HepG2 (cell line): Measurements from ENCODE around the gene PRSS27. TPM values are rescaled to one million over a fixed set of nuclear protein-coding genes. Genes with fewer than 3 reads are reported as not detected.

Experiments
- ADNP ChIP-seq: sonication (generic); formaldehyde crosslinking; IDR thresholded peaks from 2 replicates; pipeline ENCODE4 v1.4.0; 2020; ENCODE audit warnings: missing genetic modification reagents
- ATF7-NPFF ChIP-seq: sonication (generic); formaldehyde crosslinking; IDR thresholded peaks from 2 replicates; pipeline ENCODE4 v1.8.1; 2023; ENCODE audit warnings: mild to moderate bottlenecking, low read depth, missing genetic modification reagents, moderate library complexity
- CENPT ChIP-seq: sonication (generic); formaldehyde crosslinking; IDR thresholded peaks from 2 replicates; pipeline ENCODE4 v1.8.0; 2022; ENCODE audit warnings: low read depth, mild to moderate bottlenecking, moderate library complexity, missing genetic modification reagents
- KAT2B ChIP-seq: fragments of 150-350 bp; IDR thresholded peaks from 2 replicates; pipeline ENCODE4 v1.6.1; 2014; ENCODE audit warnings: low read depth, low read length, borderline replicate concordance
- MAZ ChIP-seq, 2 experiments: sonication (generic) in 1 of 2; formaldehyde crosslinking in 1 of 2; IDR thresholded peaks; 2 replicates each; pipeline versions ENCODE4 v1.5.0 to v1.6.1; 2012 to 2020; ENCODE audit warnings: low read depth in 2 of 2, mild to moderate bottlenecking in 2 of 2, borderline replicate concordance in 1 of 2, improper control_type of control experiment in 1 of 2, low read length in 1 of 2, missing genetic modification reagents in 1 of 2, moderate library complexity in 1 of 2
- NCOA2 ChIP-seq: sonication (generic); formaldehyde crosslinking; IDR thresholded peaks from 2 replicates; pipeline ENCODE4 v1.8.0; 2022; ENCODE audit warnings: inconsistent platforms
- NCOA5 ChIP-seq: sonication (generic); formaldehyde crosslinking; IDR thresholded peaks from 2 replicates; pipeline ENCODE4 v1.4.0; 2020; ENCODE audit warnings: missing genetic modification reagents
- RBAK ChIP-seq: sonication (generic); formaldehyde crosslinking; IDR thresholded peaks from 2 replicates; pipeline ENCODE4 v1.5.1; 2020; ENCODE audit warnings: mild to moderate bottlenecking, missing genetic modification reagents
- SALL2 ChIP-seq: sonication (generic); formaldehyde crosslinking; IDR thresholded peaks from 2 replicates; pipeline ENCODE4 v1.8.1; 2023; ENCODE audit warnings: mild to moderate bottlenecking, missing genetic modification reagents, inconsistent platforms
- SETDB1 ChIP-seq: sonication (generic); formaldehyde crosslinking; IDR thresholded peaks from 2 replicates; pipeline ENCODE4 v1.5.1; 2020; ENCODE audit warnings: missing genetic modification reagents, mild to moderate bottlenecking, borderline replicate concordance
- SOX13 ChIP-seq, 3 experiments: fragments of 450-650 bp in 1 of 3; sonication (generic) in 1 of 3; formaldehyde crosslinking in 1 of 3; IDR thresholded peaks in 2 of 3; conservative IDR thresholded peaks in 1 of 3; 2 replicates each; pipeline versions ENCODE4 v1.5.0 to v1.6.1; 2016 to 2020; ENCODE audit warnings: antibody characterized with exemption in 1 of 3, mild to moderate bottlenecking in 1 of 3, missing compliant biosample characterization in 1 of 3, missing genetic modification reagents in 1 of 3, moderate library complexity in 1 of 3
- SP5 ChIP-seq: IDR thresholded peaks from 2 replicates; pipeline ENCODE4 v1.6.1; 2016; ENCODE audit warnings: low read depth, borderline replicate concordance
- TAF15 ChIP-seq: fragments of 200-400 bp; formaldehyde crosslinking; IDR thresholded peaks from one replicate; pipeline ENCODE4 v1.6.1; 2018; ENCODE audit warnings: mild to moderate bottlenecking, low read depth, low read length; ENCODE audit not compliant: poor library complexity, severe bottlenecking
- XRCC5 ChIP-seq: fragments of 200-400 bp; formaldehyde crosslinking; optimal IDR thresholded peaks from 2 replicates; pipeline ENCODE3; 2017; ENCODE audit warnings: mild to moderate bottlenecking, low read length
- ZC3H4 ChIP-seq: sonication (generic); formaldehyde crosslinking; IDR thresholded peaks from 2 replicates; pipeline ENCODE4 v1.4.0; 2020; ENCODE audit warnings: missing genetic modification reagents, borderline replicate concordance
- ZMYM3 ChIP-seq: sonication (generic); formaldehyde crosslinking; IDR thresholded peaks from 2 replicates; pipeline ENCODE4 v1.5.1; 2020; ENCODE audit warnings: mild to moderate bottlenecking, missing genetic modification reagents
- ZNF30 ChIP-seq: sonication (generic); formaldehyde crosslinking; IDR thresholded peaks from 2 replicates; pipeline ENCODE4 v1.5.0; 2020; ENCODE audit warnings: mild to moderate bottlenecking, missing genetic modification reagents
- ZNF335 ChIP-seq: sonication (generic); formaldehyde crosslinking; IDR thresholded peaks from 2 replicates; pipeline ENCODE4 v1.4.0; 2020; ENCODE audit warnings: missing genetic modification reagents
- ZNF33B ChIP-seq: sonication (generic); formaldehyde crosslinking; IDR thresholded peaks from 2 replicates; pipeline ENCODE4 v1.5.1; 2020; ENCODE audit warnings: mild to moderate bottlenecking, missing genetic modification reagents
- ZNF362 ChIP-seq: sonication (generic); formaldehyde crosslinking; IDR thresholded peaks from 2 replicates; pipeline ENCODE4 v1.4.0; 2020; ENCODE audit warnings: missing genetic modification reagents, mild to moderate bottlenecking, borderline replicate concordance
- ZNF777 ChIP-seq: sonication (generic); formaldehyde crosslinking; IDR thresholded peaks from 2 replicates; pipeline ENCODE4 v1.4.0; 2020; ENCODE audit warnings: missing genetic modification reagents
- polyA plus RNA-seq, 8 experiments: library from polyadenylated mRNA; depleted of rRNA in 3 of 8; stranded (reverse) in 7 of 8; unstranded in 1 of 8; fragments of >200 nt; fragmentation: Illumina TruSeq in 4 of 8; extraction: Trizol in 4 of 8; gene quantifications; 2 replicates each; pipeline versions ENCODE4 v1.2.1 to v1.2.3, GENCODE V29; 2011 to 2016; ENCODE audit warnings: low read depth in 4 of 8, missing spikeins in 1 of 8, mixed read lengths in 1 of 8; ENCODE audit not compliant: insufficient read depth in 1 of 8
- total RNA-seq, 5 experiments: library from RNA; depleted of rRNA; stranded (reverse); fragments of >200 nt; fragmentation: Illumina TruSeq; extraction: Trizol; gene quantifications; 2 replicates each; pipeline ENCODE4 v1.2.3, GENCODE V29; 2016; ENCODE audit warnings: low read depth in 1 of 5
- TF ChIP-seq, protein P1 (sequence below): sonication (generic); formaldehyde crosslinking; IDR thresholded peaks from 2 replicates; pipeline ENCODE4 v1.4.0; 2020; ENCODE audit warnings: mild to moderate bottlenecking, missing genetic modification reagents
- TF ChIP-seq, protein P2 (sequence below): sonication (generic); formaldehyde crosslinking; IDR thresholded peaks from 2 replicates; pipeline ENCODE4 v1.8.0; 2022; ENCODE audit warnings: missing genetic modification reagents, mild to moderate bottlenecking, moderate library complexity, borderline replicate concordance
- TF ChIP-seq, protein P3 (sequence below): sonication (generic); formaldehyde crosslinking; IDR thresholded peaks from 2 replicates; pipeline ENCODE4 v1.5.1; 2020; ENCODE audit warnings: missing genetic modification reagents, mild to moderate bottlenecking, borderline replicate concordance

PRSS27 gene
- total and polyA plus RNA-seq, 2 of the 13 experiments (the other 11 are each of a cell fraction or from before 2014, with no cell fraction given) = 0.20 to 0.73 TPM

- TF ChIP-seq, protein P1, sequence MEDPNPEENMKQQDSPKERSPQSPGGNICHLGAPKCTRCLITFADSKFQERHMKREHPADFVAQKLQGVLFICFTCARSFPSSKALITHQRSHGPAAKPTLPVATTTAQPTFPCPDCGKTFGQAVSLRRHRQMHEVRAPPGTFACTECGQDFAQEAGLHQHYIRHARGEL (CRISPR knock-in tag) = peak; percentile 45; the same call in 1 of the 2 replicates
- TF ChIP-seq ZNF335 = peak; percentile 82
- TF ChIP-seq ZNF777 (CRISPR knock-in tag) = peak; percentile 89
- TF ChIP-seq RBAK (CRISPR knock-in tag) = peak; percentile 41; the same call in 1 of the 2 replicates
- TF ChIP-seq KAT2B = no peak
- no peak for TF ChIP-seq SETDB1 (CRISPR knock-in tag)
- no peak for TF ChIP-seq SOX13 (IDR thresholded peaks at IDR 0.05)
- peak in 1 of 2 experiments; percentile 12; a peak in 1 of 4 replicates for TF ChIP-seq SOX13 (CRISPR knock-in tag; conservative IDR thresholded peaks at IDR 0.05 in 1 of 2, IDR thresholded peaks at IDR 0.05 in 1 of 2)
- TF ChIP-seq ADNP = no peak
- TF ChIP-seq, protein P2, sequence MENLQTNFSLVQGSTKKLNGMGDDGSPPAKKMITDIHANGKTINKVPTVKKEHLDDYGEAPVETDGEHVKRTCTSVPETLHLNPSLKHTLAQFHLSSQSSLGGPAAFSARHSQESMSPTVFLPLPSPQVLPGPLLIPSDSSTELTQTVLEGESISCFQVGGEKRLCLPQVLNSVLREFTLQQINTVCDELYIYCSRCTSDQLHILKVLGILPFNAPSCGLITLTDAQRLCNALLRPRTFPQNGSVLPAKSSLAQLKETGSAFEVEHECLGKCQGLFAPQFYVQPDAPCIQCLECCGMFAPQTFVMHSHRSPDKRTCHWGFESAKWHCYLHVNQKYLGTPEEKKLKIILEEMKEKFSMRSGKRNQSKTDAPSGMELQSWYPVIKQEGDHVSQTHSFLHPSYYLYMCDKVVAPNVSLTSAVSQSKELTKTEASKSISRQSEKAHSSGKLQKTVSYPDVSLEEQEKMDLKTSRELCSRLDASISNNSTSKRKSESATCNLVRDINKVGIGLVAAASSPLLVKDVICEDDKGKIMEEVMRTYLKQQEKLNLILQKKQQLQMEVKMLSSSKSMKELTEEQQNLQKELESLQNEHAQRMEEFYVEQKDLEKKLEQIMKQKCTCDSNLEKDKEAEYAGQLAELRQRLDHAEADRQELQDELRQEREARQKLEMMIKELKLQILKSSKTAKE (CRISPR knock-in tag) = peak; percentile 50; the same call in 1 of the 2 replicates
- TF ChIP-seq ZMYM3 (CRISPR knock-in tag) = peak; percentile 47; the same call in 1 of the 2 replicates
- TF ChIP-seq ZNF30 (CRISPR knock-in tag) = peak; percentile 62; the same call in 1 of the 2 replicates
- TF ChIP-seq MAZ (IDR thresholded peaks at IDR 0.05; ENCODE audit: borderline replicate concordance, low read depth, low read length) = 0 out of 2 replicates have a peak, but pooled peaks have one; percentile 7
- TF ChIP-seq MAZ (CRISPR knock-in tag; IDR thresholded peaks at IDR 0.05; ENCODE audit: low read depth) = peak; percentile 92; the same call in 1 of the 2 replicates
- no peak for TF ChIP-seq ZC3H4 (CRISPR knock-in tag)
- TF ChIP-seq CENPT (CRISPR knock-in tag) = no peak
- peak; percentile 65 for TF ChIP-seq ATF7-NPFF (CRISPR knock-in tag)
- peak; percentile 78 for TF ChIP-seq TAF15
- TF ChIP-seq, protein P3, sequence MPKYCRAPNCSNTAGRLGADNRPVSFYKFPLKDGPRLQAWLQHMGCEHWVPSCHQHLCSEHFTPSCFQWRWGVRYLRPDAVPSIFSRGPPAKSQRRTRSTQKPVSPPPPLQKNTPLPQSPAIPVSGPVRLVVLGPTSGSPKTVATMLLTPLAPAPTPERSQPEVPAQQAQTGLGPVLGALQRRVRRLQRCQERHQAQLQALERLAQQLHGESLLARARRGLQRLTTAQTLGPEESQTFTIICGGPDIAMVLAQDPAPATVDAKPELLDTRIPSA (CRISPR knock-in tag) = peak; percentile 73; the same call in 1 of the 2 replicates
- TF ChIP-seq XRCC5 = no peak
- TF ChIP-seq SP5 = no peak
- TF ChIP-seq ZNF33B (CRISPR knock-in tag) = 0 out of 2 replicates have a peak, but pooled peaks have one; percentile 56
- no peak for TF ChIP-seq NCOA2
- TF ChIP-seq ZNF362 (CRISPR knock-in tag) = peak; percentile 65; the same call in 1 of the 2 replicates
- TF ChIP-seq NCOA5 = no peak
- TF ChIP-seq SALL2 (CRISPR knock-in tag) = peak; percentile 91
These were observed 32.2 kb upstream of the PRSS27 start, which contains the start of gene SRRM2 (continued) for GRCh38 chr16:2752035-2752849.
